Cardiac fibroblast (primary cell): ENCODE results near the gene CDCP1.

Source experiments
- DNase-seq, 2 donors: peaks; one replicate each; pipeline versions ENCODE4 v3.0.0 to v3.0.0-alpha.2; 2010; ENCODE audit warnings: low read depth in 2 of 2
- H3K4me3 ChIP-seq, 2 donors: replicated peaks in 1 of 2; 1 replicate in 1 of 2; 2 replicates in 1 of 2; pipeline ENCODE4 v1.5.1; 2011; ENCODE audit warnings: low read depth in 2 of 2, low read length in 2 of 2, mild to moderate bottlenecking in 2 of 2, moderate library complexity in 1 of 2
- CTCF ChIP-seq: IDR thresholded peaks from one replicate; pipeline ENCODE4 v1.5.1; 2011; ENCODE audit warnings: low read depth, mild to moderate bottlenecking, low read length, inconsistent platforms

The CDCP1 gene

GRCh38 chr3:45087155-45087554 lies 59.0 kb downstream of the CDCP1 start:
- no peak overlapping the region for H3K4me3 ChIP-seq
- DNase-seq = peak in 1 of 2 donors; percentile 65
- no peak for TF ChIP-seq CTCF

- no peak overlapping the region for H3K4me3 ChIP-seq
- TF ChIP-seq CTCF = no peak
- DNase-seq = peak; percentile 74 to 92
These were observed 61.1 kb downstream of the CDCP1 start for GRCh38 chr3:45084820-45085816.

GRCh38 chr3:45084361-45084760 lies 61.8 kb downstream of the CDCP1 start:
- TF ChIP-seq CTCF = no peak
- no peak overlapping the region for H3K4me3 ChIP-seq

GRCh38 chr3:45083023-45083422 lies 63.2 kb downstream of the CDCP1 start:
- no peak for TF ChIP-seq CTCF
- H3K4me3 ChIP-seq = no peak overlapping the region
- no peak for DNase-seq

More at GRCh38 chr3:45084361-45084760, 61.8 kb downstream of the CDCP1 start:
- no peak for DNase-seq

GRCh38 chr3:45082142-45082538 lies 64.0 kb downstream of the CDCP1 start:
- no peak for TF ChIP-seq CTCF
- DNase-seq = peak; percentile 57 to 64
- no peak overlapping the region for H3K4me3 ChIP-seq

- no peak overlapping the region for H3K4me3 ChIP-seq
- no peak for DNase-seq
- no peak for TF ChIP-seq CTCF
These were observed 64.6 kb downstream of the CDCP1 start for GRCh38 chr3:45081506-45082141.
